IPS-NIHi7 (cell line): ENCODE results near the gene ROBO1.

Experiments
- DNase-seq: peaks from one replicate; pipeline ENCODE4 v3.0.0; 2012; ENCODE audit warnings: mixed read lengths; ENCODE audit errors: extremely low spot score

Gene ROBO1

GRCh38 chr3:79670178-79670577 lies 97.6 kb downstream of the ROBO1 start:
- DNase-seq = no peak

DNA sequence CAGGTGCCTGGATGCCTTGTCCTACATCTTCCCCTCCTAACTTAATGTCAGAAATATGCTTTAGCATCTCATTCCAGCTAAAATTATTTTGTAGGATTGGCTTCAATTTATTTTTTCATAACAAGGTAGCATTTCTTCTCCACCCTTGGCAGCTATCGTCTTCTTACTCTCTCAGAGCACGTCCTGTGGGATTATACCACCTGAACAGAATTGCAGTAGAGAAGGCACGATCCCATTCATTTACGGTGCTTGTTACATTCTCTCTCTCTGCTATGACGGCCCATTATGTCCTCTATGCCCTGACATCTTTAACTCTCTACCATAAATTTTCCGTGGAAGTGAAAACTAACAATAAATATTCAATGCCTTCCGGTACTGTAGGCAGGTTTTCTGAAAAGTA lies 103.3 kb downstream of the ROBO1 start:
- no peak for DNase-seq

DNA sequence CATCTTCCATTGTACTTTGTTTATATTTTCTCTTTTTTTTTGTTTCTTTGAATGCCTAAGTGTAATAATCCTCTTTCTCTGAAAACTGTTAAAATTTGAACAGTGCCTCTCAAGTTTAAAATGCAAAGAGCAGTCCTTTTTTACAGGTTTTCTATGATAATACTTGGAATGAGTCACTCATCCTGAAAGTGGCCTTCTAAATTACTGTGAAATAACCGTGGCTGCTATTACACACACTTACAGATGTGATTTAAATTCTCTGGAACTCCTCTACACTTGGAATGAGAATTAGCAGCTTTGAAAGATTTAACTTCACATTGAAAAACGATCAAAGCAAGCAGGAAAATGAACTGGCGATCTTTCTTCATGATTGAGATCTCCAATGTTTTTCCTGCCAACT lies 105.9 kb downstream of the ROBO1 start:
- DNase-seq = no peak

GRCh38 chr3:79657076-79657475 lies 110.7 kb downstream of the ROBO1 start:
- no peak for DNase-seq

- DNase-seq = no peak
Measured at GRCh38 chr3:79654019-79654418, 113.8 kb downstream of the ROBO1 start.

DNA sequence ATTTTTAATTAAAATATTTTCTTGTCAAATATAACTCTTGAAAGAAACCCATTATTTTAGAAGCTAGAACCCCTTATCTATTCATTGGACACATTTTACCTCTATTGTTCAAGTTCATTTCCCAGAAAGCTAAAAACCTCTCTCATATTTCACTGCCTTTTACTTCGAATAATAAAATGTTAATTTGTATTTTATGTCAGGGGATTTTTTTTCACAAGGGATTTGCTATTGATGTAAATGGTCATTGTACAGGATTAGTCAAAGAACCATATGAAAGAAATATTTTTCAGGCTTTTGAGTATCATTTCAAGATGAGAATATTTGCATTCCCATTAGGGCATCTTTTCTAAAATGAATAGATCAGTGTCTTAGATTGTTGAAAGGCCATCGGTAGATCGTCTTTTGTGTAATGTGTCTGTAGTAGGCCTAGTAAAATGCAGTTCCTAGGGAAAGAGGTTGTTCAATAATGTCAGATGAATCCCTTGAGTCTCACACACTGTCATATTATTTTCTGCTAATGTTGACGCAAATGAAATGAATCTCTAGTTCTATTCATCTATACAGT lies 114.5 kb downstream of the ROBO1 start:
- DNase-seq = no peak

DNA sequence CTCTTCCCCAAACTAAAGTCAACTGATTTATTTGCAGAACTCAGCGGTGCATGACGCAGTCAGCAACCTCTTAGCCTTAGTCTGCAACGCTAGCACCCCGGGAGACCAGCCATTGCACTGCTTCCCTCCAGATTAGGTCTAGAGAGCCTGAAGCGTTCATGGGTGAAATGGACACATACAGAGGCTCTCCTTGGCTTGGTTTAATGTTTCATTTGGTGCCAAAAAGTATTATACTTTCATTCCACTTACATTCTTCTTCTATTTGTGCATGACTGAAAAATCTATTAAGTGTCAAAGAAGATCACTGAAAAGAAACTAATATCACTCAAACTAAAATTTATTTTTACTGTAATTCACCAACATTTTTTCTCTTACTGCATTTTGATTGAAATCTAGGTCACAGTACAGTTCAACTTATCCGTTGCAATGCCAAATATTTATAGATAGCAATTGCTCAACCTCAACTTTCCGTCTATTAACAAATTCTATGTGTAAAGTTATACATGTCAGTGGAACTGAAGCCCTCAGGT lies 116.2 kb downstream of the ROBO1 start:
- no peak for DNase-seq

DNA sequence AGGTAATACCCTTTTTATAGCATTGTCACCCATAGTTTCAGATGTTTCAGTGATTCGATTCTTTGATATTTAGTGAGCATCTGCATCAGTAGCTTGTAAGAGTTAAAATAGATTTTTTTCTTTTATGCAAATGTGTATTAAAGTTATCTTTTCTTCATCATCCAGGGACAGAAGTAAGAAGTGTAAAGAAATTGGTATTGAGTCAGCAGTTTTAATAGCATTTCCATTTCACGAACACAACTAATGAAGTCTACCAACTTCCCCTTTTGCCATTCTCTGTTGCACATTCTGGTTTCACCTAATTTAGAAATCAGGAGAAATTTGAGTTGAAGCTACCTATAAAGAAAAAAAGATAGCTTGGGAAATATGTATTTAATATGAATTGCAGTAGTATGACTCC lies 127.9 kb downstream of the ROBO1 start:
- no peak for DNase-seq

DNA sequence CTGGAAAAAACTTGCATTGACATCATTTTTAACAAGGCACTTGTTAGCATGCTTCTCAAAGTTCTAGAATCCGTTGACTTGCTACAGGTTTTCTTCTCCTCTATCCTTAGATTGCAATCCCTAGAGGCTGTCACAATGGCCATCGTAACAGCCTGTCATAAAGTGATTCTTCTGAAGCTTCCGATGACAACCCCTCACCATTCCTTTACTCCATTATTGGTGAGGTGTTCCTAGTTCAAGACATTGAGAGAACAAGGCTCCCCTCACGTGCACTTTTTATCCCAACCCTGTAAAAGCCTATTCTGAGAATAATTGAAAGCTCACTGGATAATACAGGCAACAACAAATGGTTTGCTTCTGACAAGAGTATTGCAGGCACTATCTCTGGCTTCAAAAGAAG lies 131.4 kb downstream of the ROBO1 start:
- no peak for DNase-seq

- no peak for DNase-seq
Measured at GRCh38 chr3:79632842-79633241, 135.0 kb downstream of the ROBO1 start.

DNA sequence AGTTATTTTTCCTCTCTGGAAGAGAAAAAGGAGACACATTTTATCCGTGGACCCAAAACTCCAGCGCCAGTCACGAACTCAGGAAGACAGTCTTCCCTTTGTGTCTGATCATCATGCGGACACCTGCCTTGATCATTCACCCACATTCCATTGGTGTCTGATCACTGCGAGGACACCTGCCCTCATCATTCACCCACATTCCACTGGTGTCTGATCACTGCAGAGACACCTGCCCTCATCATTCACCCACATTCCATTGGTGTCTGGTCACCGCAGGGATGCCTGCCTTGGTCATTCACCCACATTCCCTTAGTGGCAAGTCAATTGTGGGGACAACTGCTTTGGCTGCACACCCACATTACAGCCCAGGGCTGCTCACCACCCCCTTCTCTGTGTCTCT lies 148.9 kb downstream of the ROBO1 start:
- no peak for DNase-seq

GRCh38 chr3:79606414-79606813 lies 161.4 kb downstream of the ROBO1 start:
- no peak for DNase-seq

- no peak for DNase-seq
Measured at GRCh38 chr3:79604681-79605080, 163.1 kb downstream of the ROBO1 start.

DNA sequence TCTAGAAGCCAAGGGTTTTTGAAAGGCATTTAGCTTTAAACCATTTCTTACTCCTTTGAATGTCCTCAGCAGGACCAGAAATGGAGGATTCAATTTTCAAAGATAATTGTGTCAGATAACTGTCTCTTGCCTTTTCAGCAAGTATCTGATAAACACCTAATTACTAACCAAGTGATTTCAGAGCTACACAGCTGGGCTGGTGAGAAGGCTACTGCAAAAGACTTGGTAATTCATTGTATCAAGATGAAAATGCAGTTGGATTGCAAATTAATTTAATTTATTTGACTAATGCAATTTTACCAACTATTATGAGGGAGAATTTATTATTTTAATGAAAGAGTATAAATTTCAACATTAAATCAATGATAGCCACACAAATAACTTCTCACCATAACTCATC lies 165.4 kb downstream of the ROBO1 start:
- DNase-seq = no peak

DNA sequence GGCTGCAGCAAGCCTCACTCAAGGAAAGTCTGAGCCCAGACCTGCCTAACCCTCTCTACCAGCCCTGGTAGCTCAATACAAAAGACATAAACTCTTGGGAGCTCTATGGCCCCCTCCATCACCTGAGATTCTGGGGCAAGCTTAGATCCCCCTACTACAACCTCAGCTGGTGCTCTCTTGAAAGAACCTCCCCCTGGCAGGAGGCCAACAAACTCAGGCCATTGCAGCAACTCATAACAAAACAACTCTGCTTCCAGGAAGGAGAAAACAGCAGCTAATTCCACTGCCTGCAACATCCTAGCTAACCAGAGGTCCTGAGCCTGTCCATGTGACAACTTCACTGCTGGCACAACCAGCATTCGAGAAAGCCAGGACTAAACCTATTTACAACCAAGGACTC lies 169.2 kb downstream of the ROBO1 start:
- no peak for DNase-seq

GRCh38 chr3:79597709-79598108 lies 170.1 kb downstream of the ROBO1 start:
- no peak for DNase-seq

DNA sequence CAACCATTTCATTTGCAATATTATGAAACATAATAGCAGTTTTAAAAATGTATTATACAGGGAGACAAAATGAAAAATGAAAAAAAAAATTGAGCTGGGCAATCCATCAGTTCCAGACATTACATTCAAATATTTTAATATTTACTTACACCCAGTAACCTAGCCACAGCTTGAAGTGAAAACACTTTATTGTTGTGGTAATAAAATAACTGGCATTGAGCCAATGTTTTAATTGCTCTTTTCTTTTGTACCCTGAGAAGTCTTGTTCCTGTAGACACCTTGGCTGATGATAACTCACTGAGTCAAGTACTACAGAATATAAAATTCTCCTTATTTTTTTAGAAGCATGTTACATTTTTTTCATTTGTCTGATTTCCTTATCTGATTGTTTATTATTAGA lies 180.6 kb downstream of the ROBO1 start:
- DNase-seq = no peak

GRCh38 chr3:79586232-79586631 lies 181.6 kb downstream of the ROBO1 start:
- DNase-seq = no peak

GRCh38 chr3:79572930-79573329 lies 194.9 kb downstream of the ROBO1 start:
- no peak for DNase-seq

- DNase-seq = no peak
Measured at GRCh38 chr3:79568938-79569337, 198.9 kb downstream of the ROBO1 start.

- no peak for DNase-seq
Measured at GRCh38 chr3:79564192-79564591, 203.6 kb downstream of the ROBO1 start.

DNA sequence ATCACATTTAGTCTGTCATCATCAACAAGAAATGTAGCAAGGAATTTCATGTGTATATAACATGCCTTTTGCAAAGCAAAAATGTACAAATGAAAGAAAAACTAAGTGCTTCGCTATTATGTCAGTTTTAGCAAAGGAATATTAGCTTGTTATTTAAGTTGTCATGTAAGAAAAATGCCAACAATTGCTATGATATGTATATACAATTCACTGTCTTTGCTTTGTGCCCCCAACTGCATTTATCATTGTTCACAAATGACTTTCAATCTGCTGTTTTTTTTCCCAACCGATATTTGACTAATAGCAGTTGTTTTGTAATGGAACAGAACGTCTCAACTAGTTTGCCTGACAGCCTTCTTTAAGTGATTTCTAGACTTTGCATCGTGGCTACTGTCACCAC lies 207.1 kb downstream of the ROBO1 start:
- no peak for DNase-seq

DNA sequence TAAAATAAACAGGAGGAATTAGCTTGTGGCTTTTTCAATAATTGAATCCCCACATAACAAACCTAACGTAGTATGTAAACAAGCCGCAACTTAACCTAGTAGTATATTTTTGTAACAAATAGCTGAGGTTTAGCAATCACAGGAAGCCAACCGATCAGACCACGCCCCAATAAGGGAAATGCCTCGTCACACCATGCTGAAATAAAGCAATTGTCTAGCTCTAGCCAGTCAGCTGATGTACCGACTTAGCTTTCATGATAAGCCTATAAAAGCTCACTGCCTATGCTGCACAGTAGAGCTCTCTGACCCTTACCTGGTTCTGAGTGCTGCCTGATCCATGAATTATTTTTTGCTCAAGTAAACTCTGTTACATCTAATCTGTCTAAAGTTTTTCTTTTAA lies 208.9 kb downstream of the ROBO1 start:
- DNase-seq = no peak

DNA sequence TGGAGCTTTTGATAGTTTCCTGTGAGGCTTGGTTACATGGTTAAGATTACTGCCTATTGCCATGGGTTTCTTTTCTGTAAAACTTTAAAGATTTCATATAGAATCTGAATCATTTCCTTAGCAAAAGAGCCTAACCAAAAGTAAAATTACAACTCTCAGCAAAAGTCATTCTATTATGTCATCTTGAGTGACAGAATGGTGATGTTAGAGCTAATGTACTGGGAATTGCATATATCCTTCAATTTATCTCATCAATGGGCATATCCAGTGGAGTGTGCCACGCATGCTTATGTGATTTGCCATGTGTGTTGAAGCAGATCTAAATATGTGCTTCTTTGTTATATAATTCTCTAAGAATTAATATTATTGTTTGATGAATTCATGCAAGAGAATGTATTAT lies 212.1 kb downstream of the ROBO1 start:
- DNase-seq = no peak
